Activated CD8-positive, alpha-beta memory T cell treated with anti-CD3 and anti-CD28 coated beads for 4 hours (primary cell): ENCODE measurements around the gene TMEM39B.
"Not testable (repeated sequence)": the region's sequence is repeated elsewhere in the genome, so short reads cannot be mapped to it uniquely, and the experiment has no call there.

Experiments
- DNase-seq, 2 donors: peaks; one replicate each; pipeline ENCODE4 v3.0.0-alpha.2; 2020; ENCODE audit warnings: low read depth in 2 of 2

TMEM39B gene

DNA sequence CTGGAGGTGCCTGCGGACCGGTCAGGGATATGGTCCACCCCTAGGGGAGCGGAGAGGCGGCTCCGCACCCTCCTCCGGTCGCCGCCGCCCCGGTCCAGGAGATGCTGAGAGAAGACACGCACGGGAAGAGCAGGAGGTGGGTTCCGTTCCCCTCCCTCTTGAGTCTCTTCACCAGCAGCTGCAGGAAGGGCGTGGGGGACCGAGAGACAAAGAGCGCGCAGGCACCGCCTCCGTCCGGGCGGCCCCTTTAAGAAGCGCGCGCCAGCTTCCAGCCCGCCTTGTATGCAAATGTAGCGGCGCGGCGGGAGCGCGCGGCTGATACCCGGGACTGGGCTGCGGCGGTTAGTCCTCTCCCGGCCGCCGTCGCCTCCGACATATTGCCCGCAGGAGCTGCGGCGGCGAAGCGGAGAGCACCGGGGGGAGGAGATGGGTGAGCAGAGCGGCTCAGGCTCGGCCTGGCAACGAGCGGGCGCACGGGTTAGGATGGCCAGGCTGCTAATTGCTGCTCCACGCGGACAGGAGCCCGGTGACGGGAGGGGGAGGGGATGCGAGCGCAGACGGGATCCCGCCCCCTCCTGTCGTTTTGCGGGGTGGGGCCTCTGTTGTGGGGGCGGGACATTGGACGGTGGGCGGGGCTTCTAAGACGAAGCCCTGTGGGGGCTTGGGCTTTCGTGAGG is at the start of gene TMEM39B:
TMEM39B (plus strand) TSS at position 318 of the 677 bp plus-strand sequence; CDS start at position 427, 109 bp downstream.
- DNase-seq = peak; percentile 80 to 83

DNA sequence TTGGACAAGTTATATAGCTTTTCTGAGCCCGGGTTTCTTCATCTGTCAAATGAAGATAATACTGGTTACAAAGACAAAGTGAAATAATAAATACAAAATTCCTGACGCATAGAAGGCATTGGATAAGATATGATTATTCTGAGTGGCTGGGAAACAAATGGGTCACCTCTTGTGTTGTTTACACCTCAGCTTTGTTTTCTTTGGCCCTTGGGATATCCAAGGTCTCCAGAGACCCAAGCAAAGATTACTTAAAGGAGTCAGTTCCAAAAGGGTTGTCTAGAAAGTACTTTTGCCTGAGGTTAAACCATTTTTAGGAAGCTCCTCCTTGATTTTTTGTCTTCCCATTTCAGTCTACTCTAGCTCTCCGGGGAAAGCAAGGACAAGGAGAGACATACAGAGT is 49.4 kb upstream of the TMEM39B start:
- no peak for DNase-seq

DNA sequence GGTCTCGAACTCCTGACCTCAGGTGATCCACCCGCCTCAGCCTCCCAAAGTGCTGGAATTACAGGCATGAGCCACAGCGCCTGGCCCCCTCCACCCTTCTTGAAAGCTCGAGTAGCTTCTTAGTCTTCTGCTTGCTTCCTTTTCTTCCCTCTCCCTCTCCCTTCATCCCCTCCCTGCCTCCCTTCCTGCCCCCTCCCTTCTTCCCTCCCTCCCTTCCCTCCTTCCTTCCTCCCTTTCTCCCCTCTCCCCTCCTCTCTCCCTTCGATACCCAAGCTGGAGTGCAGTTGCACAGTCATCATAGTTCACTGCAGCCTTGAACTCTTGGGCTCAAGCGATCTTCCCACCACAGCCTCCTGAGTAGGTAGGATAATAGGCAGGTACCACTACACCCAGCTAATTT is 47.2 kb upstream of the TMEM39B start:
- no peak for DNase-seq

DNA sequence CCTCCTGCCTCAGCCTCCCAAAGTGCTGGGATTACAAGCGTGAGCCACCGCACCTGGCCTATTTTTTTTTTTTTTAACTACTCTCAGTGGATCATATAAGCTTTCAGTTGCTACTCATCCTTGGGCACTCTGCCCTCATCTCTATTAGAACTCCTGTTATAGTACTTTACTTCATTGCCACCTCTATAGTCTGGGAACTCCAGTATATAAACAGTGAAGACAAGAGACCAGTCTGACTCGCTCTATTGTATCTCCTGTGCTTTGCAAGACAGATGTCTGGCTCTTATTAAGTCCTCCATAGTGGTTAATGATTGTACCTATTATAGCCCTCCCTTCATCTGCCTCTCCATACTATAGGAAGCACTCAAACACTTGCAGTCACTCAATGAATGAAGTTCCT is 44.0 kb upstream of the TMEM39B start:
- no peak for DNase-seq

DNA sequence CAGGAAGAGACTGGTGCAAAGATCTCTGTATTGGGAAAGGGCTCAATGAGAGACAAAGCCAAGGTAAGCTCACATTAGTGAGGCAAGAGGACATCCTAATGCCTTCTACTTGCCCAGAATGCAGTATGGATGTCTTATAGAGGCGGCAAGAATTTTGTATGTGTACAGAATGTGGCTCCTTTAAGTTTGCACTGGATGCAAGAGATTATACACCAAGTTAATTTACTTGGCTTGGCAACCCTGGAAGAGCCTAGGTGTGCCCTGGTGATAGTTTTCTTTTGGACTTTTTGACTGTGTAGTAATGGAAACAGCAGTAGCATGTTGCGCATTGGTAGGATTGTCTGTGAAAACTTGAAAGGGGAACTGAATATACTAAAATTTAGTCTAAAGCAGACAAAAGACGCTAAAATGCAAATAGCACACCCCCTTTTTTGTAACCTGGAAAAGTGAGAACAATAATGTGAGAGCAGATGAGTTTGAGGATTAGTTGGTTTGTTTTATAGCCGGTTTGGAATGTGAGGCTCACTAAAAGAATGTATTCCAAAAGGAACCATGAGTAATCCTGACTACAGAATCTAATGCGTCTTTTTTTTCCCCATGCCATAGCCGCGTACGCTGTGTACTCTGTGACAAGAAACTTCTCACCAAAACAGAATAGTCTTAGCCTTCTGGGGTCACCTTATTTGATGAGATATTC is 41.0 kb upstream of the TMEM39B start:
- no peak for DNase-seq

DNA sequence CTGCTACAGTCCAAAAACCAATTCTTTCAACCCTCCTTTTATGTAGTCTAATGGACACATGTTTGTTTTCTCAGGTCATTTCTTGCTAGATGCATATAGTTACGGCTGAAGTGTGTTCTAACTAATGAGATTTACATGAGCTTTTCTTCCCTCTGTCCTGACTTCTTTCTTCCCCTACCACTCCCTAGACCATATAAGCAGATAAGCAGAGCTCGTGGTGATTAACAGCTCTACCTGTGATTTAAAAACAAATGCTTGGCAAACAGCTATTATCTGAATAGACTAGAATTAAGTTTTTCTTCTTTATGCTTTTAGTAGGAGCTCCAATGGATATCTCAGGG is 40.5 kb upstream of the TMEM39B start:
- DNase-seq = no peak

DNA sequence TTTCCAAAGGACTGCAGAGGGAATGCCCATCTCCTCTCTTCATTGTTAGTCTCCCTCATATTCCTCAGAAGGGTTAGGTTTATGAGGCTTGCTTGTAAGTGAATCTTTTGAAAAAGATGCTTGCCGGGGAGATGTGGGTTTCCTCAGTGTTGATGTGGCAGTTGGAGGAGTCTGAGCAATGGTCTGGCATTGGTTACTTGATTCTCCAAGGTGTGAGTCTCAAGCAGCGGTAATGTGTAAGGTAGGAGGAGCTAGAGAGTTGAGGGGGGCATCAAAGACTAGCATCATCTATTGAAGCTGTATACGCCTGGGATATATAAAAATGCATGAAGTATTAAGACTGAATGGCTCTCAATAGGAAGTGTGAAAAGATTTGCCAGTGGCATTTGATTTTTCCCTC is 37.6 kb upstream of the TMEM39B start:
- no peak for DNase-seq

DNA sequence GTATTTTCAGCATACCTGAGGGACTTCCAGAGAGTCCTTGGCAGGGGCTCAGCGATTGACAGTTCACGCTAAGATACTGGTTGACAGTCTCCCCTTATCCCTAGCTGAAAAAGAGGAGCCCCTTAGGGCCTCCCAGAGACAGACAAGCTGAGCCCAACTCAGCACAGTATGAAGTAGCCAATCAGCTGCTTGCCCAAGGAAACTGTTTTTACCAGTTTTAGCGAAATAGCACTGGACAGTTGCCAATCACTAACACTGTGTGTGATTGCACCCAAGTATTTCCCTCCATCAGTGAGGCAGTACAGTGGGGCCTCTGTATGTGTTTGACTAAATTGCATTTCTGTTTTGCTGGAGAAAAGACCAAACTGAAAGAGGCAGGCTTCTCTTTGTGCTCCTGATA is 32.0 kb upstream of the TMEM39B start:
- no peak for DNase-seq

DNA sequence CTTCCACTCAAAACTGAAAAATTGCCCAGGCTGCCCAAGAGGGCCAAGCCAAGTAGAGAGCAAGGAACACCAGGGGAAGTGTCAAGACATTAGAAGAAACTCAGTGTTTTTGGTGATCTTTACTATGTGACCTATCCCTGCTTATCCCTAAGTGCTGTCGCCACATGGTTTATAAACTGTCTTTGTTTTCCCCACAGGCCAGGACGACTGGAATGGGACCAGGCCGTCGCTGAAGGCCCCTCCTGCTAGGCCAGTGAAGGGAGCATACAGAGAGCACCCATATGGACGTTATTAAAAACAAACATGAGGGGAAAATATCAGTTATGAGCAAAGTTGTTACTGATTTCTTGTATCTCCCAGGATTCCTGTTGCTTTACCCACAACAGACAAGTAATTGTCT is 30.4 kb upstream of the TMEM39B start:
- DNase-seq = no peak

DNA sequence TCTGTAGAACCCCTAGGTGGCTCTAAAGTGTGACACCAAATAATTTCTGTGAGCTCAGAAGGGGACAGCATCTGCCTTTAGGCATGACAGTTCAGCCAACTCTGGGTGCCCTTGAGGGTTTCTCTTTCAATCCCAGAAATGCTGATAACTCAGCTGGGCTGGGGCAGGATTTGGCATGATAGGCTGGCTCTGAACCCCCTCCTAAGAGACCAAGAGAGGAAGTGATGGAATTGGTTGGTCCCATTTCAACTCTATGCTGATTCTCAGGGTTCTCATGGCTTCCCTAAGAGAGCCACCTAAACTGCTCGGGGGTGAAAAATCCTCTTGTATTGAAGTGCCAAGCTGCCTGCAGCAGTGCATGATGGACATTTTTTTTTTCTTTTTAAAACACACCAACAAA is 28.5 kb upstream of the TMEM39B start:
- DNase-seq = no peak

DNA sequence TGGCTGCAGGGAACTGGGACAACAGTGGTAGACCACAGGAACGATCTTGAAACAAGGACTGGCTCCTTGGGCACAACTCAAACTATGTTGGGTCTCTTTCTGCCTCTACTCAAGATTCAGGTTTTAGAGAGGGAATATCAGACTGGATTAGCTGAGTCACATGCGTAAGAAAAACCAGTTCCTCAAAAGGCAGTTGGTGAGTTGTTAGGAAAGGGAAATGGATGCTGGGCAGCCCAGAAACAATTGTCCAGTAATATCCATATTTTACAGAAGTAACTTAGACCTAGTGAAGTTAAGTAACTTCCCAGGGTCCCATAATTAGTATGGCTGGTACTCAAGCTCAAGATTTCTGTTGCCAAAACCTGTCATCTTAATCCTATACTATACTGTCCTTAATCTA is 27.0 kb upstream of the TMEM39B start:
- no peak for DNase-seq

DNA sequence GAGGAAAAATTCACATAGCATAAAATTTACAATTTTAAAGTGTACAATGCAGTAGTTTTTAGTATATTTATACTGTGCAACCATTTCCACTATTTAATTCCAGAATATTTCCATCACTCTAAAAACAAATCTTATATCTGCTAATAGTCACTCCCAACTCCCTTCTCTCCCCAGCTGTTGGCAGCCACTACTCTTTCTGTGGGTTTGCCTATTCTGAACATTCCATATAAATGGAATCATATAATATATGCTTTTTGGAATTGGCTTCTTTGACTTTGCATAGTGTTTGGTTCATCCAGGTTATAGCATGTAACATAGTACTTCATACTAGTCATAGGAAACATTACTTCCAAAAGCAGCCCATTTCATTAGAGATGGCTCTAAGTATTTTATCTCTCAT is 25.0 kb upstream of the TMEM39B start:
- DNase-seq = no peak

DNA sequence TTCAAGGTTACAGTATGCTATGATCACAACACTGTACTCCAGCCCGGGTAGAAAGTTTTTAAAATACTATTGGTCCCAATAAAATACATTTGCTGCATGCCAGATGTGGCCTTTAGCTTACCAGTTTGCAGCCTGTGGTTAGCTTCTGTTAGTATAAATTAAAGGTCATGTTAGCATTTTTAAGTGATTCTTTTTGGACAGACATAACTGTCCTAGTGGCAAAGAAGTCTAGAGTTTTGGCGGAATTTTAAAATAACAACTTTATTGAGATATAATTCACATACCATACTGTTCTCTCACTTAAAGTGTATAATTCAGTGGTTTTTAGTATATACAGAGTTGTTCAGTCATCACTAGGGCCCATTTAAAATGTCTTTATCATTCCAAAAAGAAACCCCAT is 24.3 kb upstream of the TMEM39B start:
- DNase-seq = no peak

DNA sequence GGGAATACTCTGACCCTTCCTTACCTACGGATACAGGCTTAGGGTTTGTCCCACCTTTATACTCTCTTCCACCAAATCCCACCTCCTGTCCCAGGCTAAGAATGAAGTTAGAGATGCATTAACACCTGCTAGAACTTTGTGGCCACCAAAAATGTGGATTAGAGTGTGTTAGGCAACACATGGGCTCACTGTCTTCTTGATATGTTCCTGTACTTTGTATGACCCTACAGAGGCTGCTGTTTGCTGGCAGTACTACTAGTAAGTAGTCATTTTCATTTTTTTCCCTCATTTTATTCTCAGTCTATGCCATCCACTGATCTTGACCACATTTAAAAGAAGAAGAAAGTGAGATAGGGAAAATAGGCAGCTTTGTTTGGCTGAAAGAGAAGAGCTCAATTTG is 21.0 kb upstream of the TMEM39B start:
- DNase-seq = no peak

DNA sequence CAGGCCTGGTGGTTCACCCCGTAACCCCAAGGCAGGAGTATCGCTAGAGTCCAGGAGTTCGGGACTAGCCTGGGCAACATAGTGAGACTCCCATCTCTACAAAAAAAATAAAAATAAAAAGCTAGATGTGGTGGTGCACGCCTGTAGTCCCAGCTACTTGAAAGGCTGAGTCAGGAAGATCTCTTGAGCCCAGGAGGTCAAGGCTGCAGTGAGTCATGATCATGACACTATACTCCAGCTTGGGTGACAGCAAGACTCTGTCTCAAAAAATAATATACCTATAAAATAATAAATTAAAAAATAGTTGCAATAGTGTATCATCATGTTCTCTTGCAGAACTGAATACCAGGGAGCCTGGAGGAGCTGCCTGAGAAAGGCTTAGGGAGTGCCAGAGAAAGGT is 19.9 kb upstream of the TMEM39B start:
- no peak for DNase-seq

DNA sequence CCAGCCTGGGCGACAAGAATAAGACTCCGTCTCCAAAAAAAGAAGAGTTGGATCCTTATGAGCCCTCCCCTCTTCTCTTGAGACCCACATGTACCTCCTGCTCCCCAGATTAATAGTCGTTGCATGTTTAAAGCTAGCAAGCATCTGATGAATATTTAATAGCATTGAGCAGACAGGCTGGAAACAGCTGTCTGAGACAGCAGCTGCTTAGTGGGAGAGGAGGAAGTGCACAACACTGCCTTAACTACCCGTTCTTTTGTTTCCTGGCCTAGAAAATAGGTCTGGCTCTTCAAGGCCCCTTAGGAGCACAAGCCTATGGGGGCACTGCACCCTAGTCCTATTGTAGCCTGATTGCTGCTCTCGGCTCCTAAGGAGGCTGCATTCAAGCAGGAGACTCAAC is 17.3 kb upstream of the TMEM39B start:
- DNase-seq = no peak

DNA sequence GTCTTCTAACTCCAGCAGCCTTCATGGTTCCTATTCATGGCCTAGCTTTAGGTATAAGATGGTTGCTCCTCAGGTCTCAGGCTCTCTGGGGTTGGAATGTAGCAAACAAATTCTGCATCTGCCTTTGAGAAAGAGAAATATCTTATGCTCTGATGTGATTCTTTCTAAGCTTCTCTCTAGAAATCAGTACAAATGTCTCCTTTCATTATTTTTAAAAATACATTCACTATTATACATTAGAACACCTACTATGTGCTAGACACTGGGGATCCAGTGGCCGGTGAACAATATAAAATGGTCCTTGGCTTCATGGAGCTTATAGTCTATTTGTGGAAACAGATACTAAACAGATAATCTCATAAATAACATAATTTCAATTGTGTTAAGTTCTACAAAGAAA is 16.1 kb upstream of the TMEM39B start:
- DNase-seq = no peak

DNA sequence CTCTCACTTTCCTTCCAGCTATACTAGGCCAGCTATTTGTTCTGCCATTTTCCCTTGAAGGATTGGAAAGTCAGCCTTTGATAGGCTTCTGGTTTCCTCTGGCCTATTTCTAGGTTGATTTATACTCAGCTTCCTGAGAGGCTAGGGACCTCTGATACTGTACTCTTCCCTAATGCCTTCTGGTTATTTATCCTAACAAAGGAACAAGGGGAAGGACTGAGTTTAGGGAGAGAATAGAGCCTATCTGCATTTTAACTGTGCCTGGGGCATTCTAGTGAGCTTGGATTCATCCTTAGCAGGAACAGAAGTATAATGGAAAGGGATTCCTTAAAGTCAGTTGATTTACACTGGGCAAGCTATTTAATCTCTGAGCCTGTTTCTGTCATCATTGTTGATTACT is 11.8 kb upstream of the TMEM39B start:
- DNase-seq = no peak

DNA sequence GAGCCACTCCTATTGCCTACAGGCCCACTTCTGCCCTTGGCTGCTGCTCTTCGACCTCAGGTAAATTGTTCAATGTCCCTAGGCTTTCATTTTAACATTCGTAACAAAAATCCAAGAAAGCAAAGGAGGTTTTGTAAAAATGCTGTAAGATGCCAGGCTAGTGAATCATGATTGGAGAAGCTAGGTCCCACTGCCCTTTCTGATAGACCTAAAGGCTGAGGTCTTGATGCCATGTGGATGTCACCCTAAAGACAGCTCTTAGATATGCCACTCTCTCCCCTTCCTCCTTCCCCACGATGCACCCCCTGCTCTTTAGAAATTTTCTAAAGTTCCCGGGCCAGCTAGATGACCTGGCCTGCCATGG is 9.9 kb upstream of the TMEM39B start:
- DNase-seq = no peak

DNA sequence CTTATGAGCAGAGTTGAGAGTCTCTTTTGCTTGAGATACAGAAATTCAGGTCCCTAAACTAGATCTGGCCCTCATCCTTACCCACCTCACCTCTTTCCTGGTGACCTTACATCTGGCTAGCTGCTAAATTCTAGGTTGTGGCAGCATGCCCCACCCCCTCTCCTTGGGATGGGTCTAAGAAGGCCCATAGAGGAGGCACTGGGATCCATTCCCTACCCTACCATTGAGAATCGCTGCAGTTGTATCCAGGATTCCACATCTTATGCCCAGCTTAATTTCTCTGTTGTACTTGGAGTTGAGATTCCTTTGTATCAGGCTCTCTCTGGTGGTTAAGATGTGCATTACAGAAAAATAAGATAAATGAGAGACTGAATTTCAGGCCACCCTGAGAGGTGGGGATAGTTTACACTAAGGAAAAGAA is 9.5 kb upstream of the TMEM39B start:
- DNase-seq = no peak

DNA sequence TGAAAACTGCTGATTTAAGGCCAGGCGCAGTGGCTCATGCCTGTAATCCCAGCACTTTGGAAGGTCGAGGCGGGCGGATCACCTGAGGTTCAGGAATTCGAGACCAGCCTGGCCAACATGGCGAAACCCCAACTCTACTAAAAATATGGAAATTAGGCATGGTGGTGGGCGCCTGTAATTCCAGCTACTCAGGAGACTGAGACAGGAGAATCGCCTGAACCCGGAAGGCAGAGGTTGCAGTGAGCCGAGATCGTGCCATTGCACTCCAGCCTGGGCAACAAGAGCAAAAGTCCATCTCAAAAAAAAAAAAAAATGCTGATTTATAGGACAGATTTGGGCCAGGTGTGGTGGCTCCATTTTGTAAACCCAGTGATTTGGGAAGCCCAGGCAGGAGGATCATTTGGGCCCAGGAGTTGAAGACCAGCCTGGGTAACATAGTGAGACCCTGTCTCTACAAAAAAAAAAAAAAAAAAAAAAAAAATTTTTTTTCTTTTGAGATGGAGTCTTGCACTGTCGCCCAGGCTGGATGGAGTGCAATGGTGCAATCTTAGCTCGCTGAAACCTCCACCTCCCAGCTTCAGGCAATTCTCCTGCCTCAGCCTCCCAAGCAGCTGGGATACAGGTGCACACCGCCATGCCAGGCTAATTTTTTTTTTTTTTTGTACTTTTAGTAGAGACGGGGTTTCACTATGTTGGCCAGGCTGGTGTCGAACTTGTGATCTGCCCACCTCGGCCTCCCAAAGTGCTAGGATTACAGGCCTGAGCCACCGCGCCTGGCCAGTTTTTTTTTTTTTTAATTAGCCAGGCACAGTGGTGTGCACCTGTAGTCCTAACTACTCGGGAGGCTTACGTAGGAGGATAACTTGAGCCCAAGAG is 6.9 kb upstream of the TMEM39B start:
- DNase-seq = not testable (repeated sequence)

DNA sequence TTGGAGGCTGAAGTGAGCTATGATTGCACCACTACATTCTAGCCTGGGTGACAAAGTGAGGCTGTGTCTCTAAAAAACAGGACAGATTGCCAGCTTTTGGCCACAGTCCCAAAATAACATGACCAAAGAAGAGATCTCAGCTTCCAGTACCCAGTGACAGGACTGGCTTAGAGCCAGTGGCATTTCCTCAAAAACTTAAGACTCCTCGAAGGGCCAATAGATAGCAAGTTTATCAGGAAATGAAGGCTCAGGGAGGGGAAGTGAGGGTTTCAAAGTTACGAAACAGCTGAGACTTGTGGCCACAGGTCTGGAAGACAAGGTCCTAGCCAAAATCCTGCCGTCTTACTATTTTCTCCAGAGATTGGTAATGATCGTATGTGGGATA is 6.3 kb upstream of the TMEM39B start:
- no peak for DNase-seq
